AG20443 (cell line): ENCODE data around the gene PKN3.

Source experiments
- DNase-seq: peaks from one replicate; pipeline ENCODE4 v3.0.0; 2012; ENCODE audit warnings: low spot score, mixed read lengths

The PKN3 gene

DNA sequence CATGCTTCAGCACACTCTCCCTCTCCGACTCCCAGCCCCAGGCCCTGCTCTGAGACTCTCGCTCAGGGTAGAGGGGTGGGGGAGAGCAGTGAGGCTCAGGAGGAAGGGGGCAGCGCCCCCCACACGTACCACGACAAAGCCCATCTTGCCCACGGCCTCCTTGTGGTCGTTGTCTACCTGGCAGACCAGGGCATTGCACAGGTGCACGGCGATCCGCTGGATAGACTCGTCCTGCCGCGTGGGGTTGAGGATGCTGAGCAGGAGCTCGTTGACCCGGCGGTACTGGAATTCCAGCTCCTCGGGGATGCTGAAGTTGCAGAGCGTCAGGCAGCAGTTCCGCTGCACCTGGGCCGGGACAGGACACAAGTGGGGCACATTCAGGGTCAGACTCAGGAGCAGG lies 40.1 kb downstream of the PKN3 start:
- DNase-seq: no peak

GRCh38 chr9:128743421-128743820 lies 41.1 kb downstream of the PKN3 start:
- DNase-seq: no peak

GRCh38 chr9:128747241-128747640 lies 44.9 kb downstream of the PKN3 start:
- DNase-seq: no peak

GRCh38 chr9:128750926-128751595 lies 48.8 kb downstream of the PKN3 start:
- DNase-seq: no peak

- DNase-seq: no peak
Observed at GRCh38 chr9:128753627-128754026, 51.3 kb downstream of the PKN3 start.

GRCh38 chr9:128757602-128758001 lies 55.3 kb downstream of the PKN3 start:
- no peak for DNase-seq

- no peak for DNase-seq
Observed at GRCh38 chr9:128762671-128763449, 60.6 kb downstream of the PKN3 start.

DNA sequence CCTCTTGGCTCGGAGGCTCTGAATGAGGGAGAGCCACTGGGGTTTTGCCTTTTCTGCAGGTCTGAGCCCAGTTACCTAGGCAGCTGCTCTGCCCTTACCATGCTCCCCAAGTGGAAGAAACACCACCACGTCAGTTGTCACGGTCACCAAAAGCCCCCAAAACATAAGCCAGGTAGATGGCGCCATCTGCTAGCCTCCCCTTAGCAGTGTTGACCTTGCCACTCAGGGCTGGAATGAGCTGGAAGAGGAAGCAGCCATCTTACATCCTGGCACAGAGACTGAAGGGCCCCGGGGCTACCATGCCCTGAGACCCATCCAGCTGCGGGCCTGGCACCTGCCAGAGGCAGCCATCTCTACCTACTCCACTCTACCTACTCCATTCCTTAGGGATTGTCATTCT lies 62.1 kb downstream of the PKN3 start:
- DNase-seq: no peak

DNA sequence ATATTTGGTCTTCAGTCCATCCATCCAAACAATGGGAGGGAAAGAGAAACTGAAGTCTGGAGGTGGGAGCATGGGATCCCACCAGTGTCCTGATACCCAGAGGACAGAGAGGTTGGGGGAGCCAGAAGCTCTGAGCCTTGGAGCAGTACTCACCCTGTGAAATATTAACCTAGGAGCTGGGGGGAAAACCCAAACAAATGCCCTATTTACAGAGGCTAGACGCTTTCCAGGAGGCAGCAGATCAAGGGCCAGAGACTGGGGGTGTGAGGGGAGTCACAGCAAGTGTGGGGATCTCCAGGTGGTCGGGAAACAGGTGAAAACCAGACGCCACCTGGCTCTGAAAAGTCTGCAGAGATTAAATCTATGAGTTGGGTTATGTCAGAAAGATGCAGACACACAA lies 63.2 kb downstream of the PKN3 start:
- no peak for DNase-seq

DNA sequence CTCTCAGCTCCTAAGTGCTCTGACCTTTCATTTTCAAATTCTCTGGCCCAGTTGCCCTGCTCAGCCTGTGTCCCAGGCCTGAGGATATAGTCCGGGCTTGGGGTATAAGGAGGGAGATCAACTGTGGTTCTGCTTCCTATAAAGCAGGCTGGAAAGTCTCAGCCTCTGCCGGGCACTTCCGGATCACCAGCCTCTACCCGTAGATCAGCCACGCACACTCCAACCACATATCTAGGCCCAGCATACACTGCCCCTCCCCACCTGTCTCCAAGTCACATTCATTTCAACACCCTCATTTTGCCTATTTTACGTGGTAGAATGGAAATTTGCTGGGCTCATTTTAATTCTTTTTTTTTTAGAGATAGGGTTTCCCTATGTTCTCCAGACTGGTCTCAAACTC lies 66.3 kb downstream of the PKN3 start:
- DNase-seq: no peak
